GM19372 (cell line): ENCODE results near the gene CDH12.
"Not testable (repeated sequence)": the region's sequence is repeated elsewhere in the genome, so short reads cannot be mapped to it uniquely, and the experiment has no call there.

ENCODE experiments used
- ATAC-seq: cut with Tn5 transposase; IDR thresholded peaks from one replicate; pipeline ENCODE4 v1.9.1; 2021; ENCODE audit warnings: mild to moderate bottlenecking, low read depth, moderate library complexity; ENCODE audit not compliant: unreplicated experiment

CDH12 gene

DNA sequence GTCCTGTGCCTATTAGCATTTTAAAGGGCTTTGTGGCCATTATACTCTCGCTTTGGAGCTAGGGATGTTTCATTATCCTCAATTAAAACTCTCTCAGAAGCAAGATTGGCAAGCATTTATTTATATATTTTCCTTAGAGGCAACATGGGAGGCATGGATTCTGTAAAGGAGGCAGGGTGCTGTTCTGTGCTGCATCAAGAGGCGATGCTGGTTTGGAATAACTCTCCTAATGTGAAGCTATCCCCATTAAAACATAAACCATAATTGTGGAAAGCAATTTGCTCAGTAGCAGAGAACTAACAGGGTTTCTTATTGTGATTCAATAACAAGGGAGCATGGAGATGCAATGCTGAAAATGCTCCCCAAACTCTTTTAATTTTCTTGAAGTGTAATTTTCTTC lies 664.5 kb downstream of the CDH12 start:
- ATAC-seq = not testable (repeated sequence)

DNA sequence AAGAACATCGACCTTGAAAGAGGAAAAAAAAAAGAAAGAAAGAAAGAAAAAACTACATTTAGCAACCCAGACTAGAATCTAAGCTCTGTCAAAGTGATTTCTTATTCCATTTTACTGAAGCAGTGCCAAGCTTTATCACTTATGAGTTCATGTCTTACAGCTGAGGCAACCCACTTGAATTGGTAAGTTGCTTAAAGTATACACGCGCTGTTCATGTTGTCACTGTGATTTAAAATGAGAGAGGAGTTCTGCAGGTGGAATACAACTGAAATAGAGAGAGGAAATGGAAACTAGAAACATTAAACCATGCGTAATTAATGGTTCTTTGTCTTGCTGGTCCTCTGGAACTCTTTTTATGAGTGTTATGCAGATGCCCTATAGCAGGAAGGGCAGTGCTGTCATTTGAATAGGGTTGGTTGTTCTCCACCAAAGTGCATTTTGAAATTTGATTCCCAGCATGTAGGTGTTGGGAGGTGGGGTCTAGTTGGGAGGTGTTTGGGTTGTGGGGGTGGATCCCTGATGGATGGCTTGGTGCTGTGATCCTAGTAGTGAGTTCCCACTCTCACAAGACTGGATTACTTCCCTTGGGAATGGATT lies 665.4 kb downstream of the CDH12 start:
- ATAC-seq = not testable (repeated sequence)

DNA sequence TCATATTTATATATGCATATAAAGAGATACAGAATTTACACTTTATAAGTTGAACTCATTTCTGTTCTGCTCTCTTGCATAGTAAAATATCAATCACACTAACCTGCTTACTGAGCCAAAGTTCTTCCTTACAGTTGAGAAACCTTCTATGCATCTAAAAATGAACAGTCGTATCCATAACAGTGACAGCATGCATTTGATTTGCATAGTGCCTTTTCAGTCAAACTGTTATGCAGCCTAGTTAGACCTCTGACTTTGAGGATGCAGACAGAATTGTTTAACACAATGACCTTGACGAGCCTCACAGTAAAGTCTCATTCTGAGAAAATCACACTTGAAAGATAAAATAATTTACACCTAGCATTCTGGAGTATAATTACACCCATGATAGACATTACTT lies 683.9 kb downstream of the CDH12 start:
- ATAC-seq = not testable (repeated sequence)

DNA sequence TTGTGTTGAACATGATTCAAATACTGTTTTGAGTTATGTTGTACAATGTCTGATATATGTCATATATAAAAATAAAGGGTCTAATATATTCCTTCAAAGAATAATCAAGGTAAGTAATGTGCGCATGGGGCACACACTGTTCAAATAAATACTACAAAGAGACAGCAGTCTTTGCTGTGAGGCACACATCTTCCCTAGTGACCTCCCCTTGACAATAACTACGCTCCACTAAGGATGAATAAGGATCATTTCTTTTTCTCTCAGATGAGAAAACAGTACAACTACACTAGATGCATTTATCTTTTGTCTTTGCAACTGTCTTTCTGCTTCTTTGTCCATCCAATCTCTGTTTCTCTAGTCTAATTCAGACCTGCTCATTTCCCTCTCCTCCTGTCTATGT lies 684.4 kb downstream of the CDH12 start:
- not testable (repeated sequence) for ATAC-seq

DNA sequence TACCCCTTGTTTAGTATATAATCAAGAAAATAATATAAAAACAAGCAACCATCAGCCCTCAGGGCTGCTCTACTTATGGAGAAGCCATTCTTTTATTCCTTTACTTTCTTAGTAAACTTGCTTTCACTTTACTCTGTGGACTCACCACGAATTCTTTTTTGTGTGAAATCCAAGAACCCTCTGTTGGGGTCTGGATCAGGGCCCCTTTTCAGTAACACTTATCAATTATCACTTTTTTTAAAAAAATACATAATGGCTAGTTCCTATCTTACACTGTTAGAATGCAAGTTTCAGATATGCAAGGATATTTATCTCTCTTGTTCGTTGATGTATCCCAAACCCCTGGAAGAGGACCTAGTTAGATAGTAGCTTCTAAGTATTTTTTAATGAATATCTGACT lies 687.2 kb downstream of the CDH12 start:
- not testable (repeated sequence) for ATAC-seq

DNA sequence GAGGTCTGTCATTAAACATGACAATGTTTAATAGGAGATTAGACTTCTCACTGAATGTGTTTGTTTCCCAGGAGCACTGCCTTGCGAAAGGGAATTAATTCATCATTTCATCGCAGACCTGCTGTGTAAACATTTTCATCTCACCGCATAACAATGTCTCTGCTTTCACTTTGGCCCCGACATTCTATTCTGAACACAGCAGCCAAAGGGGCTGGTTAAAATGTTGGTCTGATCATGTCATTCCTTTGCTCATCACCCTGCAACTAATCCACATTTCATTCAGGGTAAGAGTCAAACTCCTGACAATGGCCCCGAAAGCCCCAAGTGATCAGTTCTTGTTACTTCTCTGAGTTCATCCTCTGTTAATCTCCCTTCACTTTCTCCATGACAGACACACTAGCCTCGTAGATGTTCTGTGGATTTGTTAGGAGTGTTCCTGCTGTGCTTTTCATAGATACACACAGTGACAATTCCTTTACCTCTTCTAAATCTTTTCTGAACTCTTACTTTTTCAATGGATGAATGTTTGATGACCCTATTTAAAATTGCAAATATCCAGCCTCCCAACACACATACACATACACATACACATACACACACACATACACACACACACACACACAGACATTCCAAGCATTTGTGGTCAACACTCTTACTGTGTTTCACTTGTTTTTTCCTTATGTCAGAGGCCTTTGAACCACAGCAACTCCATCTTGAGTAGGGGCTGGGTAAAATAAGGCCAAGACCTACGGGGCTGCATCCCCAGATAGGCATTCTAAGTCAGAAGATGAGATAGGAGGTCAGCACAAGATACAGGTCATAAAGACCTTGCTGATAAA lies 688.0 kb downstream of the CDH12 start:
- ATAC-seq = not testable (repeated sequence)

DNA sequence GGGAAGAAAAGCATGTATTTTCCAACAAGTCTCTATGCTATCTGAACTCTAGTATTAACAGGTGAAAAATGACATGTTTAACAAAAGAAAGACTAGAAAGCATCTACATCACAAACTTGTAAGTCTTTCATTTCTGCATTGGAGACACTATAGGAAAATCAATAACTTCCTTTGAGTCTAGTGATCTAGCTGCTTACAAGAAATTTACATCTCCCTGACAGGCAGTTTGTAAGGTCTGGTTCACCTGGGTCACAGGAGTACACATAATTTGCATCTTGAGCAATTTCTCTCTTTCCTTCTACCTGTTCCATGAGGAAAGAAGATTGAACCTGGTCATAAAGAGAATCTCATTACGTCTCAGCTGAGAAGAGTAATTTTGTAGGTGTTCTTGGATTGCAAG lies 696.2 kb downstream of the CDH12 start:
- ATAC-seq = not testable (repeated sequence)

DNA sequence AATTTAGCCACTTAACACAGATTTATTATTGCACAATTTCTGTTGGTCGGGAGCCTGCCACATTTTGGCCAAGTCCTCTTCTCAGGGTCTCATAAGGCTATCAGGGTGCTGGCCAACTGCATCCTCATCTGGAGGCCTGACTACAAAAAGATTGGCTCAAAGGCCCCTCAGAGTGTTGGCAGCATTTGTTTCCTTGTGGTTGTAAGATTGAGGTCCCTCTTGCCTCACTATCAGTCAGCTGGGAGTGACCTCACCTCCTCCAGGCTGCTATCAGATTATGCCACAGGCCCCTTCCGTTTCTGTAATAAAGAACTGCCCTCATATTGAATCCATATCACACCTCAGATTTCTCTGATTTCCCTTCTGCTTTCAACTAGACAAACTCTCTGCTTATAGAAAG lies 698.4 kb downstream of the CDH12 start:
- not testable (repeated sequence) for ATAC-seq

DNA sequence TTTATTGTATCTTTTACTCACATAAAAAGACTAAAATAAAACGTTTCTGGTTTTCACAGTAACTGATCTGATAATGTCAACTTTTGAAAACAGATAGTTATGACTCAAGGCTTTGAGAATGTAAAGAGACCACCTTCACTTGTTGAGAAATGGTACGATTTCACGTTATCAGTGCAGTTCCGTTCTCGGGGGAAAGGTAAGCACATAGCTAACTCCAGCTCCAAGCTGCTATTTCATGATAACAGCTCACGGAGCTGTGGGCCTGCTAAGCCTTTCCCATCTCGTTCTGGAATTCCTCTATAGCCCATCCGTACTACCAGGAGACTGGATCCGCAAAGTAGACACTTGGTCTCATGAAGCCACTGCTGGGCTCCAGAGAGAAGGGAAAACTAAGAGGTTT lies 701.3 kb downstream of the CDH12 start:
- ATAC-seq = not testable (repeated sequence)

DNA sequence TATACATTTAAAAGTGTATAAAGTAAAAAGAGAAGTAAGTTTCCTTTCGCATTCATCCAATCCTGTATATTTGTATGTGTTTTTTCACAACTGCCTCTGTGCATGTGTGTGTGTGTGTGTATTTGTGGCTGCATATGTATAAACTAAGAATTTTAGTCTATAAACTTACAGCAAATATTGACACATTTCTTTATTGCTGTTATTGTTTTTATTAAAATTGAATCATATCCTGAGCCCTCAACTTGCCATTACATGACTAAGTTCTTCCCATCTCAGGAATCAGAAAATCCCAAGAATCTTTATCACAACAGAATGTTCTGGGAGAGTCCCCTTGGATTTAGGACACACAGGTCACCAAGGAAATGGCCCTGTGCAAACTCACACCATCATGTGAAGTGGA lies 712.7 kb downstream of the CDH12 start:
- not testable (repeated sequence) for ATAC-seq

DNA sequence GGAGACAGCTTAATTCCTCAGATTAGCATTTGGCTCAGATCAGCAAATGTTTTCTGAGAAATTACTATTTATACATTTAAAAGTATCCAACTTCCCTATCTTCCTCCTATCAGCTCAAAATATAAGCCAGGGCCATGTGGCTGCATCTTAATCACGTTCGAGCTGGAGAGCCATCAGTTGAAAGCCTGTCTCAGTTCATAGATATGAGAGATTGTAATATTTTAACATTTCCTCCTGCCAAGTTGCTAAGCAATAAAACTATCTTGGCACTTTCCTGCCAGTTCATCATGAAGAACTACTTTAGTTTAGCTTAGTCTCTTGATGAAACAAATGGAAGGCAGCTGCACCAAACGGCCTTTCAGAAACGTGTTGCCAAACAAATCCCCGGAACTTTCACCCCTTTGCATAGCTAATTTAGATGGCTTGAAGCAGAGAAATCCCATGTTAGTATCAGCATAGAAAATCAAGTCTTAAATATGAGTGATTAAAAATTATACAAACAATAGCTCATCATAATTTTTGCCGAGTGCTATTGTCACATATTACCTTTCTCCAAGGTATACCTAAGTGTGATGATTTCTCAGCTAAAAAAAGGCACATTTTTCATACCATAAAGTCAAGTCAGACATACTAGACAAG lies 713.4 kb downstream of the CDH12 start:
- ATAC-seq = not testable (repeated sequence)

DNA sequence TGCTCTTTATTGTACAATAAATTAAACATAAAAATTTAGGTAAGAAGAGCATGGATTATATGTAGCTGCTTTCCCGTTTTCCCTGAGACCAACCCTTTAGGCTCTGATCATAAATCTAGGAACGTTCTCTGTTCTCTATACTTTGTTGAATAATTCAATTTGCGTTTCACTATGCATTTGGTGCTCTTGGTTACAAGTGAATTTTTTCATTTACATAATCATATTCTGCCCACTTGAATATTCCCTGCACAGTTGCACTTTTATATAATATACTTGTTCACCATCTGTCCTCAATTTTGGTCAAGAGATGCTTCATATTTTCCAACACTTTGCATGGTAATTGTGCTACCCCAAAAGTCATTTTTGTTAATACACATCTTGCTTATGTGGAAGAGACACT lies 741.8 kb downstream of the CDH12 start:
- ATAC-seq = no peak

DNA sequence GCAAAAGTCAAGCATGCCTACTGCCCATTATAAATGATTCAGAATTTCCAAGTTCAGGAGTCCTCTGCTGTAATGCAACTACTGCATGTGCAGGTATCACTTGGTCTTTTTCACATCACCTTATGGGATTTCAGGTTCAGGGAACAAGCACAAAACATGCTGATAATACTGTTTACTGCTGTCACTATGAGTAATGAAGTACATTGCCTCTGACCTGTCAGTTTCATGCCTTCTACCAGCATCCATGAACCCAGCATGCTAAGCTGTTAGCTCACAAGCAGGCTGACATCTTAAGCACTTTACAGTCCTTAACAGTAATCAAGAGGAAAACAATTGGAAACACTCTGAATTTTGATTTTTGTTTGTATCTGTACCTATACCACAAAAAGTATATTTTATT lies 743.8 kb downstream of the CDH12 start:
- ATAC-seq = no peak

DNA sequence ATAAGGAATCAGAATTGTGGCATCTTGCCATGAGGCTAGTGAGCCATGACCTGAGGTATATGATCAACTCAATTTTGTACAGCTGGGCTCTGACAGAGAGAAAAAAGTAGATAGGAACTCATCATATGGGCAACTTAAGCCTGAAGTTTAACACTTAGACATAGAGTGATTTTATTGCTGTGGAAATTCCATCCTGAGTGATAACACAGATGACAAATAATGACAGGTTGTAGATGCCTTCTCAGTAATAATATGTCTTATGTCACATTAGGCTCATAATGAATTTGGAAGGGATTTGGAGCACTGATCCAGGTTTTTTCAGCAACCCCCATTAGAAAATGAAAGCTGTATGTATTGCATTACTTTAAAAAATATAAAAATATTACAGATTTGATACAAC lies 744.6 kb downstream of the CDH12 start:
- no peak for ATAC-seq

DNA sequence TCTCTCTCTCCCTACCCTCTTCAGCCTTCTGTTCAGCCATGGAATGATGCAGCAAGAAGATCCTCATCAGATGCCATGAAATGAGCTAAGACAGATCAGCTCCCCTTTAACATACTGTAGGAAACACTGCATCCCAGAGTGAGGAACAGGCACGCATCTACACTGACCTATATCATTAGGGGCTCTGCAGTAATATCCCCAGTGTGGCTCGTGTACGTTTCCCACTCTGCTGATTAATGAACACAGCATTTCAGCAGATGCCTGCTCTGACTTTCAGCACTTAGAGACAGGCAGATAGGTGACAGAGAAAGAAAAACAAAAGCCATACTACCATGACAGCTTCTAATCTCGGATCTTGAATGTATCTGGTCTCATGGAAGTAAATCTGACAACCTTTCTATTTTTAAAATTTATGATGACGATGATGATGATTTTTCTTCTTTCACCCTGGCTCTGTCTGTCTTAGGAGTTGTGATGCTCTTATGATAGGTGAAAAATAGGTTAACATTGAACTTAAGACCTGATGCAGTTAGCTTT lies 750.3 kb downstream of the CDH12 start:
- ATAC-seq = no peak

DNA sequence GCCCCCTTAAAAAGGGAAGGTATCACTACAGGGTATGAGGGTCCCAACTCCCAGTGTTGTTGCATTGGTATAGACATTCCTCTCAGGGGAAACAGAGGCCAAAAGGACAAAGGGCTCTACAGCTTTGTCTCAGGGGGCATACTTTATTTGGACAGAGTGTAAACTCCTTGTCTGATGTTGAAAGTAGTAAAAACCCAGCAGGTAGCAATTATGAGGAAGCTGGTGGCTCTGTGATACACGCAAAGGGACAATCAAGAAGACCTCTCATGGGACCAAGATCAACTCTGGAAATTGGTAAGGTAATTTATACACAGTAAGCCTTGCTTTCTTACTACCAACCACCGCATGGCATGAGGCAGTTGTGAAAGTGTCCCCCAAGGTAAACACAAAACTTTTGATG lies 764.6 kb downstream of the CDH12 start:
- ATAC-seq = no peak

DNA sequence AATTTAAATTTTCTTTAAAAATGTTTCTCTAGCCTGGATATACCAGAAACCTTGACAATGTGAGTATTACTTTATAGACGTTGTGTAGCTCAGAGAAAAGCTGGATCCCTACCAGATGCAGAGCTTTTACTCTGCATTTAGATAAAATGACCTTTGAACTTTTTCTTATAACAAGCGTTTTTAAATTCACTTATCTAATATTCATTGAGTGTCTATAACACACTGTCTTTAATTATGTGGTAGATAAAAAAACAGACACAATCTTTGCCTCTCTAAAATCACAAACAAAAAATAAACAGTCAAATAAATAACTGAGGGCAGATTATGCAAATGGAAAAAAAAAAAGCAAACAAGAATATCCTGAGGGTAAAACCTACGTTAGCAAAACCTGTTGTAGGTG lies 773.6 kb downstream of the CDH12 start:
- ATAC-seq = no peak

DNA sequence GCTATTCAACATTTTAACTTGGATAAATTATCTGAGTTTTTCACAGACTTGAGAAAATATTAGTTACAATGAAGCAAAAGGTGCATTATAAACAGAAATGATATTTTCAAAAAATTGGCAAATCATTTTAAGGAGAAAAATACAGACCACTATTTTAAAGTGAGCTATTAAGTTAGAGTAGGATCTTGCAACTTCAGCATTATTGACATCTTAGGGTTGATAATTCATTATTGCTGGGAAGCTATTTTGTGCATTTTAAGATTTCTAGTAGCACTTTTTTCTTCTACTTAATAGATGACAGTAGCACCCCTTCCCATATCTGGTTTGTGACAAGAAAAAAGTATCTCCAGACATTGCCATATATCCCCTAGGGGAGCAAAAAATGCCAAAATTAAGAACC lies 774.1 kb downstream of the CDH12 start:
- ATAC-seq = no peak

DNA sequence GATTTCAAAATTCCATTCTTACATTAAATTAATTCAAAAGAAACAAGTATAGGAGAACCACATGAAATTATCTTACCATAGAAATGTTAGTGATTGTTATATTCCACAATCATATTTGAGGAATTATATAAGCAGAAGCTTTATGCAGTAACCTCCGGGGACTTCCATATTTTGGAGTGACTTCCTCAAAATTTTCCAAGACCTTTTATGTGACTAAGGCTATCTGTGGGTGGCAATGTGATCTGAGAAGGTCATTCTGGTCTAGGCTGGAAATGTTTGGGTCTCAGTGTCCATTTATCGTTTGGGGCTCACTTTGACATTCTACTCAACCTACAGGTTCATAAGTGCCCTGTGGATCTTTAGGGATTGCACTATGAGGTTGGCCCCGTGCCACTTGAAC lies 776.6 kb downstream of the CDH12 start:
- ATAC-seq = no peak

DNA sequence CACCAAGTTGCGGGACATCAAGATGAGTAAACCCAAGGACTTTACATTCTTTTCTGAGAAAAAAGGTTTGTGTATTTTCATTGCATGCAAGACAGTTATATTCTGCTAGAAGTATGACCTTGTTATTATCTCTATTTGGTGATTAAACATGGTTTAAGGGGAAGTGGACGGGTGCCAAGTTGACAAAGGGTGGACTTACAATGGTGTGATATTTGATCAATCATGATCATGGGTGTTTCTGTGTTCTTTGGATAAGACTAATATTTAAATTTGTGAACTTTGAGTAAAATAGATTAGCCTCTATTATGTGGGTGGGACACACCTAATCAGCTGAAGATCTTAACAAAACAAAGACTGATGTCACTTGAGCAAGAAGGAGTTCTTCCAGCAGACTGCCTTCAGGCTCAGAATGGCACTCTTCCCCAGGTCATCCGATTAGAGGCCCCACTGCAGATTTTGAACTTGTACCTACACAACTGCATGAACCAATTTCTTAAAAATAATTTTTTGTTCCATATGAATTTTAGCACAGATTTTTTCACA lies 782.9 kb downstream of the CDH12 start:
- ATAC-seq = no peak

DNA sequence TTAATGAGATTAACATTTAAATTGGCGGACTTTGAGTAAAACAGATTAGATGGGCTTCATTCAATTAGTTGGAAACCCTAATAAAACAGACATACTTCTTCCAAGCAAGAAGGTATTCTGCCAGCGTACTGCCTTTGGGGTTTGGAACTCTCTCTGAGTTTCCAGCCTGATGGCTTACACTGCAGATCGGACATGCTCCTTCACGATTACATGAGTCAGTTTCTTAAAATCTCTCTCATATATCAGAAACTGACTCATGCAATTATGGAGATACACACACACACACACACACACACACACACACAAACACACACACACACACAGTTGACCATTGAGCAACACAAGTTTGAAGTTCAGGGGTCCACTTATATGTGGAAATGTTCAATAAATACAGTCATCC lies 789.4 kb downstream of the CDH12 start:
- ATAC-seq = no peak
